GM12875 (cell line): ENCODE data around the gene TBC1D9.

Source experiments
- H3K4me3 ChIP-seq: one replicate; pipeline ENCODE4 v1.5.1; 2011; ENCODE audit warnings: low read depth, low read length, control low read depth
- TF ChIP-seq, protein P1 (sequence below): IDR thresholded peaks from 2 replicates; pipeline ENCODE4 v1.5.1; 2011; ENCODE audit warnings: low read depth, mild to moderate bottlenecking, control low read depth, inconsistent platforms, low read length, moderate library complexity, borderline replicate concordance; ENCODE audit not compliant: insufficient read depth

Gene TBC1D9

DNA sequence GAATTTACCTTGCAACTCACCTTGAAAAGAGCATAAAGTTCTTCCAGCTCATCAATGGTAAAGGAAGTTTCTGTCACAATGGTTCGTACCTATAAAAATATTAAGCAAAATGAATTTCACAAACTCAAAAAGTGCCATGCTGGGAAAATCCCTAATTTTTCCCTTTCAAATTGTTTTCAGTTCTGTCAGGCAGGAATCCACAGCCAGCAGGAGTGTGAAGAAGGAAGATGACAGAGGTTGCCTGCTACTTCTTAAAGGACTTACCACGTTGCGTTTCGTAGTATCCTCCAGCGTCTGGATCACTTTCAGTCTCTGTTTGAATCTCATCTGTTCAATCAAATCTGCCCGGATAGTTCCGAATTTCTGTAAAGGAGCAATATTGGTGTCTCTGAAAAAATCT, 117.1 kb downstream of the TBC1D9 start:
- TF ChIP-seq, protein P1, sequence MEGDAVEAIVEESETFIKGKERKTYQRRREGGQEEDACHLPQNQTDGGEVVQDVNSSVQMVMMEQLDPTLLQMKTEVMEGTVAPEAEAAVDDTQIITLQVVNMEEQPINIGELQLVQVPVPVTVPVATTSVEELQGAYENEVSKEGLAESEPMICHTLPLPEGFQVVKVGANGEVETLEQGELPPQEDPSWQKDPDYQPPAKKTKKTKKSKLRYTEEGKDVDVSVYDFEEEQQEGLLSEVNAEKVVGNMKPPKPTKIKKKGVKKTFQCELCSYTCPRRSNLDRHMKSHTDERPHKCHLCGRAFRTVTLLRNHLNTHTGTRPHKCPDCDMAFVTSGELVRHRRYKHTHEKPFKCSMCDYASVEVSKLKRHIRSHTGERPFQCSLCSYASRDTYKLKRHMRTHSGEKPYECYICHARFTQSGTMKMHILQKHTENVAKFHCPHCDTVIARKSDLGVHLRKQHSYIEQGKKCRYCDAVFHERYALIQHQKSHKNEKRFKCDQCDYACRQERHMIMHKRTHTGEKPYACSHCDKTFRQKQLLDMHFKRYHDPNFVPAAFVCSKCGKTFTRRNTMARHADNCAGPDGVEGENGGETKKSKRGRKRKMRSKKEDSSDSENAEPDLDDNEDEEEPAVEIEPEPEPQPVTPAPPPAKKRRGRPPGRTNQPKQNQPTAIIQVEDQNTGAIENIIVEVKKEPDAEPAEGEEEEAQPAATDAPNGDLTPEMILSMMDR, result no peak
- no peak overlapping the region for H3K4me3 ChIP-seq

- TF ChIP-seq, protein P1, result peak; percentile 60; the same call in 1 of the 2 replicates
- no peak overlapping the region for H3K4me3 ChIP-seq
These were observed 118.3 kb downstream of the TBC1D9 start for GRCh38 chr4:140637836-140638235.

DNA sequence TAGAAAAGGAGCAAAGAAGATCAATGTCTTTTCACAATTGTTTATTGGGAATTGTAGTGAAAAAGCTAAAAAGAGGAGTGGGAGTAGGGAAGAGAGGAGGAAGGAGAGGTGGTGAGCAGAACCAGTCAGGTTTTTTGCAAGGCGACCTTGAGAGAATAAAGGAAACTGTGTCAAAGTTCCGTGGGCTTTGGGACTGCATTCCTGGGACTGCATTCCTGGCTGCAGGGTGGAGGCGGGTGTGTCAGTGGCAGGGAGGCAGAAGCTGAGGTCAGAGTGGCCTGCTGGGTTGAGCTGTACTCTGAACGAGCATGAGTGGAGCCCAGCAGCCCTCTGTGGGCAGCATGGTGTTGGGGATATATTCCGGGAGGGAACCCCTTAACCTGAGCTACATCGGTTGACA, 120.6 kb downstream of the TBC1D9 start:
- H3K4me3 ChIP-seq, result no peak overlapping the region
- TF ChIP-seq, protein P1, result no peak

GRCh38 chr4:140633951-140634350, 122.2 kb downstream of the TBC1D9 start:
- TF ChIP-seq, protein P1, result no peak
- no peak overlapping the region for H3K4me3 ChIP-seq

DNA sequence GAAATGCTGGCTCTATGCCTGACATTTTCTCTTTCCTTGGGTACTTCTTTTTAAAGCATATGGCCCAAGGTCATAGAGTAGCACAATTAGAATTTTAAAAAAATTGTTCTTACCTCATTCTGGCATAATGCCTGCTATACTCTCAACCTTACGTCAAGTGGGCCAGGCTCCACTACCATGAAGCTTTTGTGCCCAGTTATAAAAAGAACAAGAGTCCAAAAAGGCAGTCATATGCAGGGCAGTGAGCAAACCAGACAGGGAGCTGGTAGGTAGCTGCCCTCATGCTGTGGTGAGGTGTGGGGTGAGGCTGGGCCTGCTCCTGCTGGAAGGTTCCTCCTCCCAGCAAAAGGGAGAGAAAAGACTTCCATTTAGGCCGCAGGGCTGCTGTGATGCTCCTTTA, 123.1 kb downstream of the TBC1D9 start:
- TF ChIP-seq, protein P1, result no peak
- no peak overlapping the region for H3K4me3 ChIP-seq

DNA sequence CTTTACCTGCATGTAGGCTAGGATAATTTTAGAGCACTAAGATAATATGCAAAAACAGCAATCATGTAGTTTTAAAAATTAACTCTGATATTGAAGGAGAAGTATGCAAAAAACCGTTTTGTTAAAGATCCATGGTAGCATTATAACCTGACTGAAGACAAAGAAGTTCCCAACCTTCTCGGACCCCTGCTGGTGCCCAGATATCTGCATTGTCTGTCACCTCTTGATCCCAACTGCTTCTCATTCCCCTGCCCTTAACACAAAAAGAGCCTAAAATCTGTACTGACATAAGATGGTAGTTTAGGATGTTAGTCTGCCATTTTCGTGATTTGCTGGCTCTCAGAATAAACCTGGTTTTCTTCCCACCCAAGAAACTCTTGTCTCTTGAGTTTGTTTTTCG, 125.9 kb downstream of the TBC1D9 start:
- no peak overlapping the region for H3K4me3 ChIP-seq
- TF ChIP-seq, protein P1, result no peak

DNA sequence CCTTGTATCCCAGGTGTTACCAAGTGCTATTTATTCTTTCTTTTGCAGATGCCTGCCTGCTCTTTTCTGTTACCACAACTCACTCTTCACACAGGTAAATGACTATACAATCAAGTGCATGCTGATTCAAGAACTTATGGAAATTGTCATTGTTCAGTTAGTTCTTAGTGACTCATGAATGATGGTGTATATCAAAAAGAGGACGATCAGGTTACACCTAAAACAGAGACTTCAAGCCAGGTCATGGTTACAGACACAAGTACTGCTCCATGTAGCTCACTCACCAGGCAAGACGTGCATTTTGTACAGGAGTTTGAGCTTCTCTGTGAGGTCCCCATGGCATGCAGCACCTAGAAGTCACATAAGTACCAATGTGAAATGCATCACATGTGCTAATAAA, 128.2 kb downstream of the TBC1D9 start:
- TF ChIP-seq, protein P1, result no peak
- no peak overlapping the region for H3K4me3 ChIP-seq
